ENCODE measurements around the gene TPD52L2.

The TPD52L2 gene

DNA sequence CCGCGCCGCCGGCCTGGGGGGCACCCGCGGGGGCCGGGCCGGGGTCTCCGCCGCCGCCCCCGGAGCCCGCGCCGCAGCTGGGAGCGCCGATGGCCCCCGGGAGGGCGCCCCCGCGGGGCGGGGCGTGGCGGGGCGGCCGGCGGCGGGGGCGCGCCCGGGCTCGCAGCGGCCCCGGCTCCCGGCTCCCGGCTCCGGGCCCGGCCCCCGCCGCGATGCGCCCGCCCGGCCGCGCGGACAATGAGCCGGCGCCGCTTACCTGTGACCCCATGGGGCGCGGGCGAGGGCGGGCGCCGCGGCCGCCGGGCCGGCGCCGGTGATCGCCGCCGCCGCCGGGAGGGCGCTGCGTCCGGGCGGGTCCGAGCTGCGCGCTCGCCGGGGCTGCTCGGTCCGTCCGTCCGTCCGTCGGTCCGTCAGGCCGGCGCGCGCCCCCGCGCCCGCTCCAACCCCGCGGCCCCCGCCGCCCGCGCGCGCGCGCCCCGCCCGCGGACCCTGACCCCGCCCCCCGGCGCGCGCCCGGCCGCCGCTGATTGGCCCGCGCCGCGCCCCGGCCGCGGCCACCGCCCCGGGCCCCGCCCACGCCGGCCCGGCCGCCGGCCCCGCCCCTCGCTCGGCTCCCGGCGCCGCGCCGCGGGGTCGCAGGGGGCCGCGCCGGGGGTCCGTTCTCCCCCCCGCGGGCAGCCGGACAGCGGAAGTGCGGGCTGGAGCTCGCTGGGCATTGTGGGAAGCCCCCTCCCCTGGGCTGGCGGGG is 34.1 kb upstream of the TPD52L2 start, which contains the start of gene ZBTB46:
ZBTB46 (minus strand) TSS at position 424 of the 748 bp plus-strand sequence. CDS start 40,507 bp downstream, outside the sequence.
- TF ChIP-seq, protein P1, sequence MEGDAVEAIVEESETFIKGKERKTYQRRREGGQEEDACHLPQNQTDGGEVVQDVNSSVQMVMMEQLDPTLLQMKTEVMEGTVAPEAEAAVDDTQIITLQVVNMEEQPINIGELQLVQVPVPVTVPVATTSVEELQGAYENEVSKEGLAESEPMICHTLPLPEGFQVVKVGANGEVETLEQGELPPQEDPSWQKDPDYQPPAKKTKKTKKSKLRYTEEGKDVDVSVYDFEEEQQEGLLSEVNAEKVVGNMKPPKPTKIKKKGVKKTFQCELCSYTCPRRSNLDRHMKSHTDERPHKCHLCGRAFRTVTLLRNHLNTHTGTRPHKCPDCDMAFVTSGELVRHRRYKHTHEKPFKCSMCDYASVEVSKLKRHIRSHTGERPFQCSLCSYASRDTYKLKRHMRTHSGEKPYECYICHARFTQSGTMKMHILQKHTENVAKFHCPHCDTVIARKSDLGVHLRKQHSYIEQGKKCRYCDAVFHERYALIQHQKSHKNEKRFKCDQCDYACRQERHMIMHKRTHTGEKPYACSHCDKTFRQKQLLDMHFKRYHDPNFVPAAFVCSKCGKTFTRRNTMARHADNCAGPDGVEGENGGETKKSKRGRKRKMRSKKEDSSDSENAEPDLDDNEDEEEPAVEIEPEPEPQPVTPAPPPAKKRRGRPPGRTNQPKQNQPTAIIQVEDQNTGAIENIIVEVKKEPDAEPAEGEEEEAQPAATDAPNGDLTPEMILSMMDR (conservative IDR thresholded peaks at IDR 0.05) = no peak
- H3K27ac ChIP-seq = peak within 1 kb of the TSS; percentile 48; the same call in 1 of the 2 replicates

- TF ChIP-seq, protein P1 (conservative IDR thresholded peaks at IDR 0.05) = no peak
- peak overlapping the region; percentile 48; the same call in 1 of the 2 replicates for H3K27ac ChIP-seq
Observed at GRCh38 chr20:63831646-63831992, 33.5 kb upstream of the TPD52L2 start.

DNA sequence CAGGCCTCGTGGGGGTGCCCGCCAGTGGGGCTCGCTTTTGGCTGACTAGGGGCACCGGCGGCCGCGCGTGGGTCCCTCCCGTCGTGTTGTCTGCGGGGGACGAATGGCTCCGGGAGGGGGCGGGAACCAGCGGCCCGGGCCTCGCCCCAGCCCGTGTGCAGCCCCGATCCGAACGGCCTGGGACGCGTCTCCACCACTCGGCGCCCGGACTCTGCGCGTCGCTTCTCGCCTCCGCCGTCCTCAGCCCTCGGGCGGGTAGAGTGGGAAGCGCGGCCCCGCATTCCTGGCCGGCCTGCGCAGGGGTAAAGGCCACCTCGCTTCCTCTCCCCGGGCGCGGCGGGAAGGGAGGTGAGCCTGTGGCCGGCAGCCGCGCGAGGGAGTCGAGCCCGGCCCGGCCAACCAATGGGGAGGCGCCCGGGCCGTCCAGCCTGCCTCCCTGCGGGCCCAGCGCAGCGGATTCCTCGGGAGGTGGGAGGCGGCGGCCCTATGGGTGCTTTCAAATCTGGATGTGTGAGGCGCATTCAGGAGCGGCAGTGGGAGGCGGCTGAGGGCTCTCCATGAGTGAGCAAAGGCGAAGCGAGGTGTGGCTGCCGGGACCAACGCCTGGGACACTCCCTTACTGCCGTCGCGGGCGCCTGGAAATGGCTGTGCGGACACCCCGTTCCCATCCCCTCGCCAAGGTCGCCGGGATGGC is 32.9 kb upstream of the TPD52L2 start:
- TF ChIP-seq, protein P1 (conservative IDR thresholded peaks at IDR 0.05) = no peak

DNA sequence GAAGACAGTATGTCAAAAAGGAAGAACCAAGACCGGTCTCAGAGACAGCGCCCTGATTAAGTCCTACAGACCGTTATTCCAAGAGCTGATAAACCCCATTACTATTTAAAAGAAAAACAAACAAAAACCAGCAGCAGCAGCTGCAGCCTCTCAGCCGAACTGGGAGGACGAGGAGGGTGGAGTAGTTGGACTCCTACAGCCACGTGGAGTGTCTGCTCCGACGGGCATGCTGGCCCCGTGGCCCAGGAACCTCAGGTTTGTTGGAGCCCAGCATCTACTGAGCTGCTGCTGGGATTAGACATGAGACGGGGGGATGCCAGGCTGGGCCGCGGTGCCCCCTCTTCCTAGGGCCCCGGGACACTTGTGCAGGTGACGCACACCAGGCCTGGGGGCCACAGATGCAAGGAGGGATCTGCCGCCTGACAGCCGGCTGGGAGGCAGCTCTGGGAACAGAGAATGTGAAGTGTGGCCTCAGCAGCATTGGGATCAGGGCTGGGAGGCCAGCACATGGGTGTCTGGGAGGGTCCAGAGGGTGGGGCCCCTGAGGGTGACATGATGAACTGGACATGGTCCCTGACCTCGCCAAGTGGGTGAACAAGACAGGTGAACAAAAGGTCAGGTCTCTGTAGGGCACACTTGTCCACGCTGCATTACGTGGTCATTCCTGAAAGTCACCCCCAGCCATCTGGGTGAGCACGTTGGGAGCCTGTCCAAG is 31.1 kb upstream of the TPD52L2 start:
- TF ChIP-seq, protein P1 (conservative IDR thresholded peaks at IDR 0.05) = no peak
- H3K27ac ChIP-seq = peak overlapping the region; percentile 27; the same call in 1 of the 2 replicates

More for the DNA sequence above, 32.9 kb upstream of the TPD52L2 start:
- peak overlapping the region; percentile 48; the same call in 1 of the 2 replicates for H3K27ac ChIP-seq

DNA sequence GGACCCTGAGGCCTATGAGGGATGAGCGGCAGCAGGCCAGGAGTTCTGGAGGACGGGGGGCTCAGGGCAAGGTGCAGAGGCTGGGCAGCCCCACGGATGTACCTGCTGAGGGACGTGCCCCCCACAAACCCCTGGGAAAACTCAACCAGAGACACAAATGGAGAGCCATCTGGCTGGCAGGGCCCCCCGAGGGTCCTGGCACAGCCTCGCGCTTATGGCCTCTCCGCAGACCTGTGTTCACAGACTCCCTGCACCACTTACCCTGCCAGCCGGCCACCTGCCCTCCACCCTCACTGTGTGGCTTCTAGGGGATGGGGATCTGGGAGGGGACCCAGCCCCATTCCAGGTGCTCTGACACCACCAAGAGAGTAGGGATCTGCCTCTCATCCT is 30.6 kb upstream of the TPD52L2 start:
- TF ChIP-seq, protein P1 (conservative IDR thresholded peaks at IDR 0.05) = no peak
- H3K27ac ChIP-seq = peak overlapping the region; percentile 27; the same call in 1 of the 2 replicates

- H3K27ac ChIP-seq = peak overlapping the region; percentile 27; the same call in 1 of the 2 replicates
- TF ChIP-seq, protein P1 (conservative IDR thresholded peaks at IDR 0.05) = no peak
Observed at GRCh38 chr20:63835021-63835858, 29.8 kb upstream of the TPD52L2 start.
